Measurements from ENCODE around the gene SOS2. TPM values are rescaled to one million over a fixed set of nuclear protein-coding genes. Genes with fewer than 3 reads are reported as not detected.
"Not testable (repeated sequence)": the region's sequence is repeated elsewhere in the genome, so short reads cannot be mapped to it uniquely, and the experiment has no call there.

The SOS2 gene
- total RNA-seq, 1 experiment from 2014 or later, result 9.9 TPM

GRCh38 chr14:50173891-50174290, 57.5 kb downstream of the SOS2 start:
- POLR2A ChIA-PET (ENCODE audit: unreplicated experiment), result no interaction called here
- TF ChIP-seq EZH2phosphoT487 (IDR thresholded peaks at IDR 0.05; ENCODE audit: borderline replicate concordance, low read length) (no peak), CTCF (conservative IDR thresholded peaks at IDR 0.05; ENCODE audit: low read depth, low read length) (no peak), EZH2 (IDR thresholded peaks at IDR 0.05; ENCODE audit: low read length, unreplicated experiment) (no peak)
- Histone ChIP-seq H3K9me3 (ENCODE audit: low read length) (no peaks in the 10 kb centered on the region), H3K79me2 (ENCODE audit: low read length) (no peaks in the 10 kb centered on the region), H3K27ac (ENCODE audit: low read length) (no peak overlapping the region), H3K36me3 (ENCODE audit: low read depth, low read length) (no peaks in the 10 kb centered on the region), H3F3A (ENCODE audit: low read length, unreplicated experiment) (no peaks in the 10 kb centered on the region), H3K4me3 (ENCODE audit: low read length) (no peak overlapping the region), H3K9ac (ENCODE audit: low read length) (no peak overlapping the region), H3K27me3 (ENCODE audit: low read length) (no peaks in the 10 kb centered on the region), H4K20me1 (ENCODE audit: low read length) (no peaks in the 10 kb centered on the region), H2AFZ (ENCODE audit: low read length) (no peak overlapping the region), H3K4me1 (ENCODE audit: insufficient read depth, low read length) (no peaks in the 10 kb centered on the region), H3K9me2 (replicated peaks; ENCODE audit: low read length) (no peaks in the 10 kb centered on the region), H3K4me2 (ENCODE audit: low read length) (no peak overlapping the region)
- ATAC-seq, result peak; percentile 85
- CTCF ChIA-PET, result no interaction called here
- peak; percentile 35 for DNase-seq
- intact Hi-C loops (cut with micrococcal nuclease), result no loop called here
- BruUV-seq (replicated peaks), result no TSS peak

GRCh38 chr14:50171895-50172294, 59.5 kb downstream of the SOS2 start:
- Histone ChIP-seq H2AFZ (ENCODE audit: low read length) (no peak overlapping the region), H4K20me1 (ENCODE audit: low read length) (no peaks in the 10 kb centered on the region), H3K27me3 (ENCODE audit: low read length) (no peaks in the 10 kb centered on the region), H3K4me1 (ENCODE audit: insufficient read depth, low read length) (no peaks in the 10 kb centered on the region), H3K9ac (ENCODE audit: low read length) (no peak overlapping the region), H3F3A (ENCODE audit: low read length, unreplicated experiment) (no peaks in the 10 kb centered on the region), H3K9me2 (replicated peaks; ENCODE audit: low read length) (no peaks in the 10 kb centered on the region), H3K27ac (ENCODE audit: low read length) (no peak overlapping the region), H3K79me2 (ENCODE audit: low read length) (no peaks in the 10 kb centered on the region), H3K4me3 (ENCODE audit: low read length) (no peak overlapping the region), H3K9me3 (ENCODE audit: low read length) (no peaks in the 10 kb centered on the region), H3K4me2 (ENCODE audit: low read length) (no peak overlapping the region), H3K36me3 (ENCODE audit: low read depth, low read length) (no peaks in the 10 kb centered on the region)
- TF ChIP-seq EZH2phosphoT487 (IDR thresholded peaks at IDR 0.05; ENCODE audit: borderline replicate concordance, low read length) (no peak), EZH2 (IDR thresholded peaks at IDR 0.05; ENCODE audit: low read length, unreplicated experiment) (no peak), CTCF (conservative IDR thresholded peaks at IDR 0.05; ENCODE audit: low read depth, low read length) (no peak)
- no TSS peak for BruUV-seq (replicated peaks)
- intact Hi-C loops (cut with micrococcal nuclease), result no loop called here
- CTCF ChIA-PET, result no interaction called here
- ATAC-seq (no peak), DNase-seq (no peak)
- POLR2A ChIA-PET (ENCODE audit: unreplicated experiment), result no interaction called here

- H3K9me3 ChIP-seq (ENCODE audit: low read length); H3K9me2 ChIP-seq (replicated peaks; ENCODE audit: low read length); intact Hi-C loops (cut with micrococcal nuclease); POLR2A ChIA-PET (ENCODE audit: unreplicated experiment); ATAC-seq; H3K4me3 ChIP-seq (ENCODE audit: low read length); H3F3A ChIP-seq (ENCODE audit: low read length, unreplicated experiment); H3K9ac ChIP-seq (ENCODE audit: low read length); H3K36me3 ChIP-seq (ENCODE audit: low read depth, low read length); H4K20me1 ChIP-seq (ENCODE audit: low read length); H3K27ac ChIP-seq (ENCODE audit: low read length); BruUV-seq (replicated peaks); DNase-seq; H3K4me2 ChIP-seq (ENCODE audit: low read length); H3K27me3 ChIP-seq (ENCODE audit: low read length); H3K79me2 ChIP-seq (ENCODE audit: low read length); H3K4me1 ChIP-seq (ENCODE audit: insufficient read depth, low read length); H2AFZ ChIP-seq (ENCODE audit: low read length): not testable (repeated sequence)
- CTCF ChIA-PET, result interaction anchor here (0.6 kb wide), 1 partner anchor 606 kb away, joined by 3 read pairs; no protein-coding TSS in a partner anchor
Measured at GRCh38 chr14:50167381-50167780, 64.0 kb downstream of the SOS2 start.

Measured in PC-3 (cell line).